Heart left ventricle (tissue), 16 donors: ENCODE measurements around the gene RPS27. TPM values are rescaled to one million over a fixed set of nuclear protein-coding genes. Genes with fewer than 3 reads are reported as not detected.

ENCODE experiments used
- ATAC-seq, 4 donors: fragments of 200-7000 bp; cut with Tn5 transposase; one replicate each; pipeline ENCODE4 v1.9.1; 2020 to 2022; ENCODE audit warnings: moderate library complexity in 4 of 4, mild to moderate bottlenecking in 3 of 4, moderate number of reproducible peaks in 1 of 4
- DNase-seq, 5 donors: peaks; one replicate each; pipeline ENCODE4 v3.0.0-alpha.2; 2020
- H3K27ac ChIP-seq, 12 donors: fragments of 200-600 bp; sonication (generic) in 4 of 12; one replicate each; pipeline versions ENCODE4 v1.5.0 to v1.8.0; 2016 to 2022; ENCODE audit warnings: mild to moderate bottlenecking in 2 of 12
- H3K27me3 ChIP-seq, 9 donors: fragments of 200-600 bp; sonication (generic) in 2 of 9; one replicate each; pipeline versions ENCODE4 v1.5.1 to v1.8.0; 2016 to 2022; ENCODE audit warnings: mild to moderate bottlenecking in 3 of 9
- H3K36me3 ChIP-seq, 9 donors: fragments of 200-600 bp; sonication (generic) in 2 of 9; one replicate each; pipeline versions ENCODE4 v1.5.0 to v1.8.0; 2018 to 2022; ENCODE audit warnings: mild to moderate bottlenecking in 2 of 9
- H3K4me1 ChIP-seq, 12 donors: fragments of 200-600 bp; sonication (generic) in 4 of 12; one replicate each; pipeline versions ENCODE4 v1.5.0 to v1.8.0; 2016 to 2022; ENCODE audit warnings: mild to moderate bottlenecking in 3 of 12
- H3K4me3 ChIP-seq, 12 donors: fragments of 200-600 bp; sonication (generic) in 4 of 12; one replicate each; pipeline versions ENCODE4 v1.5.0 to v1.8.0; 2017 to 2022; ENCODE audit warnings: mild to moderate bottlenecking in 9 of 12, moderate library complexity in 4 of 12
- H3K9me3 ChIP-seq, 12 donors: fragments of 200-600 bp; sonication (generic) in 4 of 12; one replicate each; pipeline versions ENCODE4 v1.5.0 to v1.8.0; 2016 to 2022; ENCODE audit warnings: mild to moderate bottlenecking in 1 of 12
- CTCF ChIP-seq, 12 donors: fragments of 200-600 bp; sonication (generic) in 4 of 12; IDR thresholded peaks; one replicate each; pipeline versions ENCODE4 v1.5.0 to v1.8.0; 2018 to 2022; ENCODE audit warnings: antibody characterized with exemption in 12 of 12, mild to moderate bottlenecking in 5 of 12
- POLR2A ChIP-seq, 2 donors: fragments of 450-650 bp; IDR thresholded peaks; one replicate each; pipeline ENCODE4 v1.6.1; 2017; ENCODE audit warnings: antibody characterized with exemption in 2 of 2, mild to moderate bottlenecking in 2 of 2, moderate library complexity in 2 of 2
- WGBS, 4 donors: extraction: QIAGEN DNeasy Blood & Tissue Kit in 2 of 4; methylation state at CpG; one replicate each; pipeline versions ENCODE4 v1.1.5 to v1.1.7; 2013 to 2018; 5-methylcytosine and 5-hydroxymethylcytosine counted together
- intact Hi-C, 10 donors: fragments of 100-400 bp; cut with DNase I; formaldehyde crosslinking; loops; one replicate each; pipeline versions ENCODE4 v1.11.1 to v1.14.2; 2022
- polyA plus RNA-seq, 2 donors: library from polyadenylated mRNA; stranded (reverse); fragments of 200-250 nt; gene quantifications; one replicate each; pipeline ENCODE4 v1.2.3, GENCODE V29; 2013
- total RNA-seq, 9 donors: library from RNA; depleted of rRNA in 2 of 9; stranded (reverse); fragments of >200 nt in 2 of 9; fragmentation: NEBNext Ultra II Directional in 3 of 9; extraction: Animal tissue kit (Norgen Biotek cat#: 25700) in 3 of 9; gene quantifications; one replicate each; pipeline versions ENCODE4 v1.1.0 to v1.2.4, GENCODE V29; 2016 to 2023
- donor health status: ischemic (EF 13 %, LVEDD 7.1; RV severe dilation, severe dysfunction).
- donor health status: healthy with polysubstance abuse.
- donor health status: DM: no; HTN: yes; CAD: no.
- donor health status: DM: no; HTN: no; CAD: no.
- donor health status: ischemic (EF 25% LVEDD 6.9; RV normal size, moderate dysfunction).
- donor health status: ischemic (EF 25% LVEDD 5.7; RV mildly dilated, moderate dysfunction).
- donor health status: healthy.
- donor health status: DM: yes; HTN: yes; CAD: no.
- donor health status: ischemic (EF 35%, LVEDD 5.7; RV mildly dilated, moderate dysfunction).
- donor health status: nonischemic (EF 11% LVEDD 7.7; RV severe dilation, severe dysfunction).
- donor health status: DM: yes; HTN: yes; CAD: no.
- donor health status: PGD.
- donor health status: ischemic (EF 29% LVEDD 5.4; RV normal size, mild dysfunction).
- donor health status: nonischemic (EF 23%, LVEDD 6.1; RV moderate dilation, normal function).

Gene RPS27
- total and polyA plus RNA-seq, 11 donors, result 537 to 7,204 (median 882) TPM

- peaks cover 10 to 71% (median 56%) of the 10 kb centered on the region in 12 donors for H3K4me1 ChIP-seq
- peaks cover 0 to 46% (median 34%) of the 10 kb centered on the region in 9 donors for H3K36me3 ChIP-seq
- DNase-seq (no peak), ATAC-seq (peak in 1 of 4 donors; percentile 1)
- intact Hi-C loops, result loop anchor here in 3 of 10 donors (1.0 to 10.0 kb wide), 3 partner anchors 11 to 163 kb away; partner anchors contain the start of genes DENND4B (in 1 of the 3) and GATAD2B (in 1 of the 3)
- no peaks in the 10 kb centered on the region for H3K27me3 ChIP-seq
- H3K9me3 ChIP-seq, result no peaks in the 10 kb centered on the region
- no peak for TF ChIP-seq CTCF (IDR thresholded peaks at IDR 0.05)
- no peak for TF ChIP-seq POLR2A (IDR thresholded peaks at IDR 0.05)
- whole genome bisulfite sequencing, 4 donors, result 0 to 1% (median 0%) methylated on average over 13 of the region's 13 CpGs
- H3K4me3 ChIP-seq, result peak overlapping the region; percentile 82 to 100 (median 93)
- peak overlapping the region; percentile 87 to 99 (median 94) for H3K27ac ChIP-seq
Measured at GRCh38 chr1:153957744-153958110, 32.8 kb upstream of the RPS27 start.

- peak; percentile 88 to 94 (median 90) for ATAC-seq
- Histone ChIP-seq H3K27me3 (no peaks in the 10 kb centered on the region), H3K27ac (peak within 1 kb of the TSS; percentile 87 to 99 (median 94)), H3K36me3 (peaks cover 0 to 40% (median 28%) of the 10 kb centered on the region in 9 donors), H3K9me3 (no peaks in the 10 kb centered on the region), H3K4me3 (peak within 1 kb of the TSS; percentile 82 to 100 (median 93)), H3K4me1 (peaks cover 10 to 74% (median 56%) of the 10 kb centered on the region in 12 donors)
- intact Hi-C loops, result loop anchor here in 3 of 10 donors (1.0 to 10.0 kb wide), 3 partner anchors 12 to 164 kb away; partner anchors contain the start of genes DENND4B (in 1 of the 3) and GATAD2B (in 1 of the 3)
- peak; percentile 99 to 100 (median 99) for DNase-seq
- TF ChIP-seq POLR2A (IDR thresholded peaks at IDR 0.05) (peak in 1 of 2 donors; percentile 80), CTCF (IDR thresholded peaks at IDR 0.05) (peak in 1 of 12 donors; percentile 6)
- WGBS, 4 donors, result 0 to 1% (median 1%) methylated on average over 47 to 74 of the region's 75 CpGs
Measured at GRCh38 chr1:153958111-153958960, 32.2 kb upstream of the RPS27 start, which contains the start of gene CRTC2. Gene CRTC2 (minus strand): TSS chr1:153958612. CDS start chr1:153958497, 115 bp downstream.

GRCh38 chr1:153958961-153959260, 31.7 kb upstream of the RPS27 start:
- ATAC-seq (no peak), DNase-seq (peak in 1 of 5 donors; percentile 65)
- intact Hi-C loops, result loop anchor here in 3 of 10 donors (1.0 to 10.0 kb wide), 3 partner anchors 13 to 164 kb away; partner anchors contain the start of genes DENND4B (in 1 of the 3) and GATAD2B (in 1 of the 3)
- Histone ChIP-seq H3K36me3 (peaks cover 0 to 35% (median 23%) of the 10 kb centered on the region in 9 donors), H3K27ac (peak overlapping the region; percentile 51 to 99 (median 93)), H3K4me1 (peaks cover 10 to 76% (median 56%) of the 10 kb centered on the region in 12 donors), H3K4me3 (peak overlapping the region in 10 of 12 donors; percentile 83 to 100 (median 94)), H3K27me3 (no peaks in the 10 kb centered on the region), H3K9me3 (no peaks in the 10 kb centered on the region)
- no peak for TF ChIP-seq POLR2A (IDR thresholded peaks at IDR 0.05)
- TF ChIP-seq CTCF (IDR thresholded peaks at IDR 0.05), result no peak
- WGBS, 4 donors, result 12 to 18% (median 16%) methylated on average over 4 of the region's 4 CpGs

- Histone ChIP-seq H3K36me3 (peaks cover 0 to 30% (median 18%) of the 10 kb centered on the region in 9 donors), H3K27ac (peak overlapping the region; percentile 51 to 99 (median 93)), H3K4me3 (peak overlapping the region in 4 of 12 donors; percentile 93 to 100 (median 96)), H3K27me3 (no peaks in the 10 kb centered on the region), H3K9me3 (no peaks in the 10 kb centered on the region), H3K4me1 (peaks cover 10 to 80% (median 61%) of the 10 kb centered on the region in 12 donors)
- TF ChIP-seq CTCF (IDR thresholded peaks at IDR 0.05) (no peak), POLR2A (IDR thresholded peaks at IDR 0.05) (no peak)
- ATAC-seq, result no peak
- intact Hi-C loops, result loop anchor here in 2 of 10 donors (5.0 to 10.0 kb wide), 2 partner anchors 37 to 165 kb away; partner anchors contain the start of gene GATAD2B (in 1 of the 2)
- 42 to 51% (median 46%) methylated on average over 3 of the region's 3 CpGs for WGBS, 4 donors
- DNase-seq, result no peak
Measured at GRCh38 chr1:153959454-153959853, 31.1 kb upstream of the RPS27 start.
